NCI-H2107 (cell line): Measurements from ENCODE around the gene TEX38.
"Not testable (repeated sequence)": the region's sequence is repeated elsewhere in the genome, so short reads cannot be mapped to it uniquely, and the experiment has no call there.

ENCODE experiments used
- DNase-seq: peaks from one replicate; lab custom pipeline; 2025; lab: John Stamatoyannopoulos, UW

The TEX38 gene

GRCh38 chr1:46687921-46688509, 16.4 kb downstream of the TEX38 start:
- no peak for DNase-seq

GRCh38 chr1:46689356-46689755, 17.7 kb downstream of the TEX38 start:
- DNase-seq, result no peak

- DNase-seq, result no peak
Measured at GRCh38 chr1:46689897-46690296, 18.2 kb downstream of the TEX38 start.

GRCh38 chr1:46690931-46691421, 19.3 kb downstream of the TEX38 start:
- DNase-seq, result no peak

DNA sequence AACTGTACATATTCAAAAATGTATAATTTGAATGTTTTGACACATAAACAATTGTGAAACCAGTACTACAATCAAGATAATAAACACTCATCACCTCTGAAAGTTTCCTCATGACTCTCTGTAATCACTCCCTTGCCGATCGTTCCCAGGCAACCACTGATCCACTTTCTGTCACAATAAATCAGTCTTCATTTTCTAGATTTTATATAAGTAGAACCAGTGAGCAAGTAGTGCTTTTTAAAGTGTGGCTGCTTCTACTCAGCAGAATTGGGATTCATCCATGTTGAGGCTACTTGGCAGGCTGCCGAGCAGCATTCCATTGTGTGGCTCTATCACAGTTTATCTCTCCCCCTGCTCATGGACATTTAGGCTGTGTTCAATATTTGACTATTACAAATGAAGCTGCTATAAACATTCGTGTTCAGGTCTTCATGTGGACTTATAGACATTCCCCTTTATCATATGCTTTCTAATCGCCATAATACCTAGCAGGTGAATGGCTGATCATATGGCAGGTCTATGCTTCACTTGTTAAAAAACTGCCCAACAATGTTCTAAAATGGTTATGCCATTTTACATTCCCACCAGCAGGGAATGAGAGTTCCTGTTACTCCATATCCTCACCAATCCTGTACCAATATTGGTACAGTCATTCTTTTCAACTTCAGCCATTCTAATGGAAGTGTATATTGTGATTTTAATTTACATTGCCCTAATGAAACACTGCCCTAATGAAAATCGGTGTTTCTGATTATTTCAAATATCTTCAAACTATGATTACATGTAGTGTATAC, 20.5 kb downstream of the TEX38 start:
- DNase-seq, result no peak

DNA sequence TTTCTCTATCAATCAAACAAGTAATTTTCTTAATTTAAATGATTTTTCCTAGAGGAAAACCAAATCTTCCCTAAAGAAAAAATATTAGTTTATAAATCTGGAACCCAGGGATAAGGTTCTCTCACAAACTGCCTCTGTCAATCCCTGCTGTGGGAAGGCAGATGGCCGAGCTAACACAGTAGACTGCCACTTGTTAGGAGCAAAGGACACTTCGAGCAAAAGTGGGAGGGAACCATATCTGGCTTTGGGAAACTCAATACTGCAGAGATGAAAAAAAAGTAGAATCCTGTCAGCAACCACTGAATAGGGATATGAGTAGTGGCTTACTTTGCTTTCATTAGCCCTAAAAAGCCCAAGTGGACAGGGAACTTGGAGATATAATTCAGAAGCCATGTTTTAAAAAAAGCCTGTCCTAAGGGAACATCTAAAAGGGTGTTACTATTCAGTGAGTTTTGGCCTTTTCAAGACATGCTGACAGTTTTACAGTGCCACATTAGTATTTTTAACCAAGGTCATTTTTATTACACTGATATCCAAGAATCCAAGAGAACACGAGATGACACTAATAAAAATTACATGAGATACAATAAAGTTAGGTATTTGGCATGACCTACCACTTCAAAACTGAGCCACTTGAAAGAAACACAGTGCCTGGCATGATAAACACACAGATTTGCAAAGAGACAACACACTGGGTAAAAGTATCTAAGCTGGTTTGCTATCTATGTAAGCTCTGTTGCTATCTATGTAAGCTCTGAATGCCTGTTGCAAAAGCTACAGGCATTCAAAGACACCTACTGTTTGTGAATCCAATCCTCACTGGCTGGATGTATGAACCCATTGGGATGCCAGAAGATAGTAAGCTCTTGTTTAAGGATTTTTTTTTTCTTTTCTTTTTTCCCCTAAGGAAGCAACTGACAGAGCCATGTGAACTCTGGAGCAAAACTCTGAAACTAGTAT, 21.4 kb downstream of the TEX38 start:
- DNase-seq, result no peak

GRCh38 chr1:46694676-46695075, 23.0 kb downstream of the TEX38 start:
- not testable (repeated sequence) for DNase-seq

DNA sequence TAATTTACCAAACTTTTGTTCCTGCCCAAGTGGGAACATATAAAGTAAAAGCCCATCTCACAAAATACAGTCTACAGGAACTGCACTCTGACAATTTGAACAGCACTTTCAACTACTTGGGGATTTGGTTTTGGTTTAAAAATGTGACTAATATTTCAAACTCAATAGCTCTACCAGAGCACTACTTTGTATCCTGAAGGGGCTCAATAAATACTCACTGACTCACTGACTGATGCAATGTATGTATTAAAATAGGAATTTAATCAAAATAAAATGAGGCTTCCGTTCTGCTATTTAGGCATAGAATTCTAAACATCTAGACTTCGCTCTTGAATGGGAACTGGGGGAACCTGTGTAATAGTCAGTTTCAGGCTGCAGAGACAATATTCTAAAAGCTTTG, 25.4 kb downstream of the TEX38 start:
- DNase-seq, result no peak

GRCh38 chr1:46699666-46700065, 28.0 kb downstream of the TEX38 start:
- no peak for DNase-seq

DNA sequence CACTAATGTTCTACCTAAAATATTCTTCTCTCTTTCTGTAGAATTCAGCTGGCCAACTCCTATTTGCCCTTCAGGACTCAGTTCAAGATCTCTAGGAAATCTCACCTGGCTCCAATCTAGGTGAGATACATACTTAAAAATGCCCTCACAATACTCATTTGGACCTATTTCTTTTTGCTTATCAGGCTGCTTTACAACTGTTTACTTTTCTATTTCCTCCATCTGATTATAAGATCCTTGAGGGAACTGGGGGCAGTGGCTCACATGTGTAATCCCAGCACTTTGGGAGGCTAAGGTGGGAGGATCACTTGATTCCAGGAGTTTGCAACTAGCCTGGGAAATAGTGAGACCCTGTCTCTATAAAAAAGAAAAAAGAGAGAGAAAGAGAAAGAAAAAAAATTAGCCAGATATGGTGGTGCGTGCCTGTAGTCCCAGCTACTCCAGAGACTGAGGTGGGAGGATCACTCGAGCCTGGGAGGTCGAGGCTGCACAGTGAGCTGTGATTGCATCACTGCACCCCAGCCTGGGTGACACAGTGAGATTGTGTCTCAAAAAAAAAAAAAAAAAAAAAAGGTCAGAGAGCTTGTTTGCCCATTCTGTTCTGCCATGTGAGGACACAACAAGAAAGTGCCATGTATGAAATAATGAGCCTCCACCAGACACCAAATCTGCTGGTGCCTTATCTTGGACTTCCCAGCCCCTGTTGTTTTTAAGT, 32.4 kb downstream of the TEX38 start:
- no peak for DNase-seq

DNA sequence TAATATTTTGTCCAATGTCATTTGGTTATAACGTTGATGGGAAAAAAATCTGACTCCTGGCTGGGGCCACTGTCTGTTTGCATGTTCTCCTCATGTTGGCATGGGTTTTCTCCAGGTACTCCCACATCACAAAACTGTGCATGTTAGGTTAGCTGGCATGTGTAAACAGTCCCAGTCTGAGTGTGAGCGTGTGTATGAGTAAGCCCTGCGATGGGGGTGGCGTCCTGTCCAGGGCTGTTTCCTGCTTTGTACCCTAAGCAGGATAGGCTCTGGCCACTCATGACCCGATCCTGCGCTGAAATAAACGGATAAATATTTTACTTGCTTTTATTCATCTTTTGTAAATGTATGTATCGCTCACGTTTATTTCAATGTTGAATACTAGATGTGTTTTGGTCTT, 33.8 kb downstream of the TEX38 start:
- DNase-seq, result no peak

GRCh38 chr1:46708121-46708520, 36.5 kb downstream of the TEX38 start:
- DNase-seq, result no peak

GRCh38 chr1:46714976-46715375, 43.3 kb downstream of the TEX38 start:
- no peak for DNase-seq

DNA sequence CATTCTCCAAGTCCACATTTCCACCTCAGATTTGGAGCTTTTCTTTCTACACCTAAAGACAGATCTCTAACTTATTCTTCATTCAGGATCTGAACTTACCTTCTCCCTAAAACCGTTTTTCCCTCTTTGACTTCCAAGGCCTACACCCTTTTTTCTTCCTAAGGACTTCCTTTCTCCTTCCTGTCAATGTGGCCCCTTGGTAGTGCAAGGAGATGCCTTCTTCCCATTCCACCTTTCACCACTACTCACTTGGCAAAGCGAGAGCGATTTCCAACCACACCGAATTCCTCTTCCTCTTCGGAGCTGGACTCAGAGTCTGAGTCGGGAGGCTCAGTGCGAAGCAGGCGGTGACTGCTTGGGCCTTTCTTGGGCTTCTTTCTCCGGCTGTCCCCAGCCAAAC, 46.0 kb downstream of the TEX38 start:
- DNase-seq, result no peak

- no peak for DNase-seq
Measured at GRCh38 chr1:46718340-46718726, 46.7 kb downstream of the TEX38 start.

DNA sequence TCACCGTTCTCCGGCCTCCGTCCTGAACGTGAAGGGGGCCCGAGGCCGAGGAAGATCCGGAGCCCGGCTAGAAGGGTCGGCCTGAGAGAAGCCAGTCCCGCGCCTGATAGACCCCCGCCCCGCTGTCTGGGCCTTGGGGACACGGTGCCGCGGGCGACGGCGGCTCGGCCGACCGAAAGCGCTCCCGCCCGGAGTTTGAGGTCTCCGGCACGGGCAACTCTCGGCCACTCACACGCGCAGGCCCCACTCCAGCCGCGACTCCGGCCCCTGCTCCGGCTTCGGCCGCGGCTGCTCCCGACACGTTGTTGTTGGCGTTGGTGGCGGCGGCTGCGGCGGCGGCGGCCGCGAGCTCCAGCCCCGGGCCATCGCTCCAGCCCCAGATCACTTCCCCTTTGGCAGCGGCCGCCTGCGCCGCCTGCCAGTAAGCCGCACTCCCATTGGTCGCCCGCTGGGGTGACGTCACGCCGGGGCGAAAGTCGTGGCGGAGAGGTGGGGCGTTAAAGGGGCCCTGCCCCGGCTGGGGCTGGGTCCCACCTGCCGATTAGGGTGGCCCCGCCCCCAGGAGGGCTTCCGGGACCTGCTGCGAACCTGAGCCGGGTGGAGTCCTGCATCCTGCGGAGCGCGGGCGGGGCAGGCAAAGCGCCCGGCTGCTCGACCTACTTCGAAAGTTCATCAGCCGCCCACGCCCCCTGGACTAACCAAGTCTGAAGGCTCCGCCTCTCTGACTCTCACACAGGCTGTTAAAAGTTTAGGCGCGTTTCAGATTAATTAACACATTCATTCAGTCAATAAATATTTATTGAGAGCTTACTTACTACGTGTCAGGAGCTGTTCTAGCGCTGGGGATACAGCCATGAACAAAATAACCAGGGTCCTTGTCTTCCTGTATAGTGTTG, 47.3 kb downstream of the TEX38 start, which contains the start of gene EFCAB14:
EFCAB14 (minus strand) TSS at position 388 of the 896 bp plus-strand sequence. CDS start 1,027 bp downstream, outside the sequence.
- peak; percentile 98 for DNase-seq

DNA sequence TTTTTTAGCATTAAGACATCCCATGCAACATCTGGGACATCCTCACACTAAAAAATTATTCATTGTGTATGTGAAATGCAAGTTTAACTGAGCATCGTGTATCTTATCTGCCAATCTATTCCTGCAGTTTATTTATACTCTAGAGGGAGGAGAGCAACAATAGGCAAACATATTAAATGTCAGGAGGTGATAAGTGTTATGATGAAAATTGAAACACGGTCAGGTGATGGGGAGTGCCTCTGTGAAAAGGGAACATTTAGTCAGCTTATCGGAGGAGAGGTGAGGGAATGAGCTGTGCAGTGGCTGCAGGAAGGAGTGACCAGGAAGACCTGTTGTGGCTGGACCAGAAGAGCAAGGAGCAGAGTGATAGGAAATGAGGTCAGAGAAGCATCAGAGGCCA, 48.0 kb downstream of the TEX38 start:
- DNase-seq, result no peak

DNA sequence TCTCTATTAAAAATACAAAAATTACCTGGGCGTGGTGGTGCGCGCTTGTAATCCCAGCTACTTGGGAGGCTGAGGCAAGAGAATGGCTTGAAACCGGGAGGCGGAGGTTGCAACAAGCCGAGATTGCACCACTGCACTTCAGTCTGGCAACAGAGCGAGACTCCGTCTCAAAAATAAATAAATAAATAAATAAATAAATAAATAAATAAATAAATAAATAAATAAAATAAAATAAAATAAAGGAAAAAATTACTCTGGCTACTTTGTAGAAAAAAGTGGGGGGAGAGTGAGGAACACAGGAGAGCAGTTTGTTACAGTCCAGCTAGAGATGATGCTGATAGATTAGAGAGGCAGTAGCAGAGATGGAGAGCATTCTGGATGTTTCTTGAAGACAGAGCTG, 48.7 kb downstream of the TEX38 start:
- not testable (repeated sequence) for DNase-seq

DNA sequence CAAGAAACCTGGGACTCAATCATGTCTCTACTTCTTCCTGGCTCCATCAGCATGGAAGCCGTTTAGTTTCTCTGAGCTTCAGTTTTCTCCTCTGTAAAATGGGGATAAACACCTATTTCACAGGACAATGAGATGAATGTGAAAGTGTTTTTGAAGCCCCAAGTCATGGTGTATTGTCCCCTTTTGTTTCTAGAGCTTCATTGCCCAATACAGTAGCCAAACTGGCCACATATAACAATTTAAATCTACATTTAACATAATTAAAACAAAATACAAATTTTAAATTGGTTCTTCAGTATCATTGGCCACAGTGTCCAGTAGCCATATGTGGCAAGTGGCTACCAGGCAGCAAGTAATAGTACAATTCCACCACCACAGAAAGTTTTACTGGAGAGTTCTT, 49.5 kb downstream of the TEX38 start:
- no peak for DNase-seq

DNA sequence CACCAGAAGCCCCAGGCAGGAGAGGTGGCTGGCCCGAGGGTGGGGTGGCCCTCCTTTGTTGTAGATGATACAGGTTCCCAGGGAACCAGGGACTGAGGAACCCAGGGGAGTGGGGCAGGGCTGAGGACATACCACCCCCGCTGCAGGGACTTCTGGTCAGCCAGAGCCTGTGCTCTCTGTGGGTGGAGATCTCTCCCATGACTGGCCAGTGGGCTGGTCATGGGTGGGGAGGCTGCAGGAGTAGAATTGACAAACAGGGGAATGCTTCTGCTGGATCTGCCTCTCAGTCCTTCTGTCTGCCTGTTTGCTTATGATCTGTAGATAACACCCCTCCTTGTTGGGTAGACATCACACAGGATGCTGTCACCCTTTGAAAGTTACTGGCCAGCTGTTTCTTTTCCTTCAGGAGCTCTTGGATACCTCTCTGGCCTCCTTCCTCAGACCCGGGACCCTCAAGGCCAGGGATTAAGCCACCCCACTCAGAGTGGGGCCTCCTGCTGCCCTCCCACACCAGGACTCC, 50.1 kb downstream of the TEX38 start:
- DNase-seq, result no peak
